Adipocyte (in vitro differentiated cells): ENCODE data around the gene IL17B.
A peak's percentile ranks its signal among the peaks of the same experiment; 100 is the strongest.

Experiments used
- DNase-seq: peaks from one replicate; pipeline ENCODE4 v3.0.0-alpha.2; 2015; ENCODE audit warnings: low read depth
- H3K27me3 ChIP-seq: replicated peaks from 2 replicates; pipeline ENCODE4 v1.7.0; 2013; ENCODE audit warnings: mild to moderate bottlenecking, low read length, moderate library complexity; ENCODE audit not compliant: control insufficient read depth, insufficient read depth
- H3K36me3 ChIP-seq: 2 replicates; pipeline ENCODE4 v1.7.0; 2013; ENCODE audit warnings: low read length, mild to moderate bottlenecking, moderate library complexity; ENCODE audit not compliant: control insufficient read depth, insufficient read depth, severe bottlenecking
- H3K4me1 ChIP-seq: 2 replicates; pipeline ENCODE4 v1.7.0; 2013; ENCODE audit warnings: mild to moderate bottlenecking, low read length, moderate library complexity; ENCODE audit not compliant: control insufficient read depth, insufficient read depth
- H3K4me3 ChIP-seq: 2 replicates; pipeline ENCODE4 v1.7.0; 2013; ENCODE audit warnings: mild to moderate bottlenecking, low read length, moderate library complexity
- H3K9ac ChIP-seq: 2 replicates; pipeline ENCODE4 v1.7.0; 2013; ENCODE audit warnings: mild to moderate bottlenecking, low read length, moderate library complexity
- H3K9me3 ChIP-seq: 2 replicates; pipeline ENCODE4 v1.7.0; 2013; ENCODE audit warnings: mild to moderate bottlenecking, low read length, moderate library complexity; ENCODE audit not compliant: control insufficient read depth

Gene IL17B

DNA sequence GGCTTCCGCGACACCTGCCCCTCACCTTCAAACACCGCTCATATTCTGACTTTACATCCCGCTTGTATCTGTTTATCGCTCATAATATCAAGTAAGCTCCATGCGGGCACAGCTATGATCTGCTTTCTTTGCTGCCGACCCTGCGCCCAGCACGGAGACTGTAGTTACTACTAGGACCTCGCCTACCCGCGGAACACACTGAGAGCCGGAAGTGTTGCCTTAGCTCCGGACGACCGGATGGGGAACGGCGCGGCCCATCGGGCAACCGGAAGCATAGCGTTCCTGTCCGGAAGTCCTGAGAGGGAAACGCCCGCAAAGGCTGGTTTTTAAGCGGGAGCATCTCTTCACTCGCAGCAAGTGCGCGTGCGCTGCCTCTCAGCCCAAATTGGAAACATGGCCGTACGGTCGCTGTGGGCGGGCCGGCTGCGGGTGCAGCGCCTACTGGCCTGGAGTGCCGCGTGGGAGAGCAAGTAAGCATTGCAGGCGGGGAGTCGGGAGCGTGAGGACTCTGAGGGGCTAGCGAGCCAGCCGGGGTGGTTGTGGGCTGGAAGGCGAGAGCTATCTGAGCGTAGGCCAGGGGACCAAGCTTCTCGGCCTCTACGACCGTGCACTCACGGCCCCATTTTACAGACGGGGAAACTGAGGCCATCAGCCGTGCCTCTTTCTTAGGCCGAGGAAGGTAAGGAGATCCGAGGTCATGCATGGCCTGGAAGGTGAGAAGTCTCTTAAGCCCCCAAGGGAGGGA lies 33.8 kb downstream of the IL17B start, which contains the start of gene GRPEL2:
Gene GRPEL2 (plus strand): TSS at position 353 of the 745 bp plus-strand sequence. CDS start 41 bp downstream, at position 394.
- no peaks in the 10 kb centered on the region for H3K27me3 ChIP-seq
- peak within 1 kb of the TSS; percentile 94 for H3K9ac ChIP-seq
- peak; percentile 99 for DNase-seq
- H3K4me1 ChIP-seq: peaks cover 19% of the 10 kb centered on the region
- H3K9me3 ChIP-seq: no peaks in the 10 kb centered on the region
- peaks cover 54% of the 10 kb centered on the region for H3K36me3 ChIP-seq
- peak within 1 kb of the TSS; percentile 98 for H3K4me3 ChIP-seq

- Histone ChIP-seq H3K27me3 (no peaks in the 10 kb centered on the region), H3K4me3 (peak overlapping the region; percentile 98)
- DNase-seq: no peak
These were observed 34.9 kb downstream of the IL17B start for GRCh38 chr5:149344151-149344550.

GRCh38 chr5:149341876-149342275 lies 37.2 kb downstream of the IL17B start:
- H3K27me3 ChIP-seq: no peaks in the 10 kb centered on the region
- no peak for DNase-seq
- H3K9ac ChIP-seq: no peak overlapping the region
- peaks cover 46% of the 10 kb centered on the region for H3K36me3 ChIP-seq
- no peak overlapping the region for H3K4me3 ChIP-seq
- H3K9me3 ChIP-seq: no peaks in the 10 kb centered on the region
- peaks cover 11% of the 10 kb centered on the region for H3K4me1 ChIP-seq

More at GRCh38 chr5:149344151-149344550, 34.9 kb downstream of the IL17B start:
- peak overlapping the region; percentile 94 for H3K9ac ChIP-seq
- H3K36me3 ChIP-seq: peaks cover 52% of the 10 kb centered on the region
- H3K4me1 ChIP-seq: peaks cover 19% of the 10 kb centered on the region
- H3K9me3 ChIP-seq: no peaks in the 10 kb centered on the region

GRCh38 chr5:149340920-149341319 lies 38.2 kb downstream of the IL17B start:
- Histone ChIP-seq H3K9me3 (no peaks in the 10 kb centered on the region), H3K9ac (no peak overlapping the region), H3K4me3 (no peak overlapping the region), H3K36me3 (peaks cover 54% of the 10 kb centered on the region), H3K27me3 (no peaks in the 10 kb centered on the region), H3K4me1 (peaks cover 7% of the 10 kb centered on the region)
- no peak for DNase-seq

DNA sequence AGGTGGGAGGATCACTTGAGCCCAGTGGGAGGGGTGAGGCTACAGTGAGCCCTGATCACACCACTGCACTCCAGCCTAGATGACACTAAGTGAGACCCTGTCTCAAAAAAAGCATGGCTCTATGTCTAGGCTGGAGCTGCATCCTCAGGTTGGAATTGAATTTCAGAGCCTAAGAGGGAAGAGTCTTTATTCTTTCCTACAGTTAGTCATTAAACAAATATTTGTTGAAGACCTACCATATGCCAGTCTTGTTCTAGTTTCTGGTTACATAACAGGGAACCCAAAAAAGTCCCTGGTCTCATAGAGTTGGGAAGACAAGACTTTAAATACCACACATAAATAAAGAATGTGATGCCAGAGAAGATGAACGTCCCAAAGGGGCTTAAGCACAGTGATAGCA lies 40.7 kb downstream of the IL17B start:
- no peaks in the 10 kb centered on the region for H3K9me3 ChIP-seq

DNA sequence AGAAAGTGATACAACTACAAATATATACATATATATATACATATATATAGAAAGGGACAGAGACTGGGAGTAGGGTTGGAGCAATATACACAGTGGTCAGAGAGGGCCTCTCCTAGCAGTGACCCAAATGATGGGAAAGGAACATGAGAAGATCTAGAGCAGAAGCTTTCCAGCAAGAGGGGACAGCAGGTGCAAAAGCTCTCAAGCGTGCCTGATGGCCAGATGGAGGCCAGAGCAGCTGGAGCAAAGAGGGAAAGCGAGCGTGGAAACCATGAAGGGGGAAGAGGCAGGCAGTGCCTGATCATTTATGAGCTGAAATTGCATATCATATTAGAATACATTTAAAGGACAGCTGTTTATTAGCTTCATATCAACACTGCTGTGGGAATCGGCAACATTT lies 41.4 kb downstream of the IL17B start:
- DNase-seq: no peak
- H3K27me3 ChIP-seq: no peaks in the 10 kb centered on the region
- no peaks in the 10 kb centered on the region for H3K9me3 ChIP-seq
- peaks cover 80% of the 10 kb centered on the region for H3K36me3 ChIP-seq
- H3K9ac ChIP-seq: no peak overlapping the region
- H3K4me3 ChIP-seq: no peak overlapping the region
- H3K4me1 ChIP-seq: no peaks in the 10 kb centered on the region

More for the DNA sequence above, 40.7 kb downstream of the IL17B start:
- Histone ChIP-seq H3K9ac (no peak overlapping the region), H3K4me1 (no peaks in the 10 kb centered on the region), H3K36me3 (peaks cover 73% of the 10 kb centered on the region), H3K27me3 (no peaks in the 10 kb centered on the region), H3K4me3 (no peak overlapping the region)
- DNase-seq: no peak

- DNase-seq: peak; percentile 72
- Histone ChIP-seq H3K36me3 (peaks cover 67% of the 10 kb centered on the region), H3K9ac (no peak overlapping the region), H3K27me3 (no peaks in the 10 kb centered on the region), H3K4me3 (no peak overlapping the region), H3K4me1 (no peaks in the 10 kb centered on the region), H3K9me3 (no peaks in the 10 kb centered on the region)
These were observed 45.2 kb downstream of the IL17B start for GRCh38 chr5:149333711-149334443.

- Histone ChIP-seq H3K4me3 (no peak overlapping the region), H3K27me3 (no peaks in the 10 kb centered on the region), H3K4me1 (peaks cover 28% of the 10 kb centered on the region), H3K9me3 (no peaks in the 10 kb centered on the region), H3K36me3 (peaks cover 28% of the 10 kb centered on the region), H3K9ac (no peak overlapping the region)
- DNase-seq: no peak
These were observed 50.9 kb downstream of the IL17B start for GRCh38 chr5:149328177-149328576.

GRCh38 chr5:149326611-149327010 lies 52.5 kb downstream of the IL17B start:
- Histone ChIP-seq H3K4me1 (peaks cover 40% of the 10 kb centered on the region), H3K36me3 (peaks cover 18% of the 10 kb centered on the region), H3K4me3 (no peak overlapping the region), H3K9me3 (no peaks in the 10 kb centered on the region), H3K9ac (no peak overlapping the region), H3K27me3 (no peaks in the 10 kb centered on the region)
- DNase-seq: no peak

DNA sequence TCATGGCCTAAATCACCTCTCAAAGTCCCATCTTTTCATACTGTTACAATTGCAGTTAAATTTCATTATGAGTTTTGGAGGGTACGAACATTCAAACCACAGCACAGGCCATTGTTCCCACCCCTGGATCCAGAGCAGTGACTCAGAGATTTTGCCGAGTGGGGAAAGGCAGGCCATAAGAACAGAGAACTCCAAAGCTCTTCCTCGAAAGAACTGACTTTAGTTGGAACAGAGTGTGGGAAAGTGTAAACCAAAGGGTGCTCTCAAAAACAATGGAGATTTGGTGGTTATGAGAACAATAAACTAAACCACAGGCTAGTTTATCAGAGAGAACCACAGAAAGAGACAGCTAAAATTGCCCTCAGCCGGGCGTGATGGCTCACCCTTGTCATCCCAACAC lies 53.2 kb downstream of the IL17B start:
- Histone ChIP-seq H3K27me3 (no peaks in the 10 kb centered on the region), H3K4me3 (no peak overlapping the region), H3K4me1 (peaks cover 47% of the 10 kb centered on the region), H3K9ac (no peak overlapping the region), H3K9me3 (no peaks in the 10 kb centered on the region), H3K36me3 (peaks cover 18% of the 10 kb centered on the region)
- no peak for DNase-seq

DNA sequence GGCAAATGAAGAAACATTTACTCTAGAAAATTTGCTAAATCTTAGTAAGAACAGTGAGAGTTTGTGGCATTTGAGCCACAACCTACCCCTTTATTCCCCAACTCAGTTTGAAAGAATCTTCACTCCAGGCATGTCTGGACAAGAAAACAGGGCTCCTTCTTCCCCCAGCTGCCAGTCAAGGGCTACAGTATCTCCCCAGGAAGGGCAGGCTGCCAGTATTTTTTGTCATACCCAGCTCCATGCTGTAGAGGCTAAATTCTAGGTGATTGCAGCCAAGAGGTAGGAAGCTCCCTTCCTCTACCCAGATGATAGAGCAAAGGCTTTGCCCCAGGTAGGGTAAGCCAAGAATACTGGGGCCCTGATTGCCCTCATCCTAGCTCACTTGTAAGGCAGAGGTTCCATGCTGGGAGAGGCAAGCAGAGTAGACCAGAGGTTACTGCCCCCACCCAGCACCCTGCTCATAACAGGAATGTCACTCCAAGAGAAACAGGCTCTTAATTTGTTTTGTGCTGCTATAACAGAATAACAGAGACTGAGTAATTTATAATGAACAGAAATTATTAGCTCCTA lies 53.8 kb downstream of the IL17B start:
- Histone ChIP-seq H3K4me3 (no peak overlapping the region), H3K9ac (peak overlapping the region; percentile 84), H3K4me1 (peaks cover 53% of the 10 kb centered on the region), H3K9me3 (no peaks in the 10 kb centered on the region), H3K36me3 (peaks cover 16% of the 10 kb centered on the region), H3K27me3 (no peaks in the 10 kb centered on the region)
- peak; percentile 24 for DNase-seq
